CD4-positive, alpha-beta T cell (primary cell): Measurements from ENCODE around the gene CDK9. TPM values are rescaled to one million over a fixed set of nuclear protein-coding genes. Genes with fewer than 3 reads are reported as not detected.
A peak's percentile ranks its signal among the peaks of the same experiment; 100 is the strongest.

Source experiments
- ATAC-seq: fragments of 200-7000 bp; cut with Tn5 transposase; one replicate; pipeline ENCODE4 v1.10.0; 2022; ENCODE audit warnings: mild to moderate bottlenecking; ENCODE audit not compliant: poor library complexity
- CTCF ChIA-PET: fragments of 350-600 bp; sonication (Branson Sonifier 250); formaldehyde crosslinking; loops from one replicate; lab custom pipeline; 2021; ENCODE audit warnings: antibody characterized with exemption, inconsistent platforms; lab: Charles Lee
- POLR2A ChIA-PET: fragments of 350-600 bp; sonication (Branson Sonifier 250); formaldehyde crosslinking; loops from one replicate; lab custom pipeline; 2021; ENCODE audit warnings: antibody characterized with exemption, inconsistent platforms; lab: Charles Lee
- DNase-seq, 14 experiments: peaks; one replicate each; pipeline ENCODE4 v3.0.0-alpha.2; 2013 to 2020; ENCODE audit warnings: mixed read lengths in 2 of 14
- H3K27ac ChIP-seq, 2 donors: one replicate each; pipeline versions ENCODE4 v1.5.1 to v1.7.0; 2013; ENCODE audit warnings: low read length in 2 of 2, low read depth in 1 of 2, mild to moderate bottlenecking in 1 of 2
- H3K27me3 ChIP-seq, 2 experiments: 1 replicate in 1 of 2; 2 replicates in 1 of 2; pipeline versions ENCODE4 v1.6.1 to v1.7.0; 2013; ENCODE audit warnings: low read length in 2 of 2, control low read depth in 1 of 2, mild to moderate bottlenecking in 1 of 2, moderate library complexity in 1 of 2; ENCODE audit not compliant: insufficient read depth in 2 of 2, control insufficient read depth in 1 of 2
- H3K36me3 ChIP-seq: one replicate; pipeline ENCODE4 v1.6.1; 2013; ENCODE audit warnings: low read length, control low read depth; ENCODE audit not compliant: insufficient read depth
- H3K4me1 ChIP-seq: one replicate; pipeline ENCODE4 v1.6.1; 2013; ENCODE audit warnings: low read length, control low read depth; ENCODE audit not compliant: insufficient read depth
- H3K4me3 ChIP-seq: one replicate; pipeline ENCODE4 v1.5.1; 2013; ENCODE audit warnings: mild to moderate bottlenecking, low read length, moderate library complexity
- H3K9me3 ChIP-seq, 2 experiments: 1 replicate in 1 of 2; 2 replicates in 1 of 2; pipeline versions ENCODE4 v1.6.1 to v1.7.0; 2013; ENCODE audit warnings: low read length in 2 of 2, mild to moderate bottlenecking in 2 of 2, control low read depth in 1 of 2, moderate library complexity in 1 of 2; ENCODE audit not compliant: control insufficient read depth in 1 of 2, insufficient read depth in 1 of 2
- H3K27ac Mint-ChIP-seq: one replicate; pipeline ENCODE4 v1.8.0; 2020; ENCODE audit warnings: mixed read lengths
- H3K27me3 Mint-ChIP-seq: one replicate; pipeline ENCODE4 v1.8.0; 2021; ENCODE audit warnings: mixed read lengths
- H3K36me3 Mint-ChIP-seq: one replicate; pipeline ENCODE4 v1.8.0; 2021; ENCODE audit warnings: low read depth, mixed read lengths
- H3K4me1 Mint-ChIP-seq: one replicate; pipeline ENCODE4 v1.8.0; 2021; ENCODE audit warnings: low read depth, mixed read lengths
- H3K4me3 Mint-ChIP-seq: one replicate; pipeline ENCODE4 v1.8.0; 2020; ENCODE audit warnings: mild to moderate bottlenecking, mixed read lengths
- H3K9me3 Mint-ChIP-seq: one replicate; pipeline ENCODE4 v1.8.0; 2020; ENCODE audit warnings: mixed read lengths
- intact Hi-C, 2 experiments: fragments of 100-400 bp; cut with DNase I in 1 of 2; cut with micrococcal nuclease in 1 of 2; formaldehyde crosslinking; loops; one replicate each; pipeline versions ENCODE4 v1.15.1 to v1.9.0; 2023 to 2025; cut with DNase I, micrococcal nuclease
- polyA plus RNA-seq, 2 donors: library from polyadenylated mRNA; unstranded; fragments of 120-200 nt; gene quantifications; one replicate each; pipeline ENCODE4 v1.2.1, GENCODE V29; 2013
- total RNA-seq, 174 experiments: library from RNA in 2 of 174; stranded (reverse) in 2 of 174; gene quantifications; one replicate each; pipeline ENCODE4 v1.2.3 and lab custom pipeline; 2021 to 2026
- TF ChIP-seq, protein P1 (sequence below): fragments of 200-600 bp; IDR thresholded peaks from one replicate; pipeline ENCODE4 v1.8.0; 2022; ENCODE audit warnings: antibody characterized with exemption, mild to moderate bottlenecking

Gene CDK9
- 100 to 1,000 TPM; 117 to 121 TPM for total RNA-seq
- 52.3 TPM for polyA plus RNA-seq (2013, experiment 1 of 2)
- 77.7 TPM for polyA plus RNA-seq (2013, experiment 2 of 2)
- 39.8 to 113 (median 82.0) reads per million in 172 experiments for total RNA-seq (lab: John Stamatoyannopoulos, UW)

- H3K27me3 Mint-ChIP-seq, result no peaks in the 10 kb centered on the region
- H3K4me3 ChIP-seq, result peak within 1 kb of the TSS; percentile 90
- TF ChIP-seq, protein P1, sequence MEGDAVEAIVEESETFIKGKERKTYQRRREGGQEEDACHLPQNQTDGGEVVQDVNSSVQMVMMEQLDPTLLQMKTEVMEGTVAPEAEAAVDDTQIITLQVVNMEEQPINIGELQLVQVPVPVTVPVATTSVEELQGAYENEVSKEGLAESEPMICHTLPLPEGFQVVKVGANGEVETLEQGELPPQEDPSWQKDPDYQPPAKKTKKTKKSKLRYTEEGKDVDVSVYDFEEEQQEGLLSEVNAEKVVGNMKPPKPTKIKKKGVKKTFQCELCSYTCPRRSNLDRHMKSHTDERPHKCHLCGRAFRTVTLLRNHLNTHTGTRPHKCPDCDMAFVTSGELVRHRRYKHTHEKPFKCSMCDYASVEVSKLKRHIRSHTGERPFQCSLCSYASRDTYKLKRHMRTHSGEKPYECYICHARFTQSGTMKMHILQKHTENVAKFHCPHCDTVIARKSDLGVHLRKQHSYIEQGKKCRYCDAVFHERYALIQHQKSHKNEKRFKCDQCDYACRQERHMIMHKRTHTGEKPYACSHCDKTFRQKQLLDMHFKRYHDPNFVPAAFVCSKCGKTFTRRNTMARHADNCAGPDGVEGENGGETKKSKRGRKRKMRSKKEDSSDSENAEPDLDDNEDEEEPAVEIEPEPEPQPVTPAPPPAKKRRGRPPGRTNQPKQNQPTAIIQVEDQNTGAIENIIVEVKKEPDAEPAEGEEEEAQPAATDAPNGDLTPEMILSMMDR, result no peak
- CTCF ChIA-PET, result interaction anchor here (0.6 to 5.3 kb wide), 15 partner anchors 9 to 156 kb away, joined by 3 to 43 read pairs (median 5); partner anchors contain the start of genes ST6GALNAC4 and TOR2A
- no peaks in the 10 kb centered on the region for H3K9me3 ChIP-seq
- peak within 1 kb of the TSS; percentile 93 for H3K4me3 Mint-ChIP-seq
- H3K4me1 Mint-ChIP-seq, result peaks cover 68% of the 10 kb centered on the region
- H3K36me3 ChIP-seq, result peaks cover 43% of the 10 kb centered on the region
- H3K27ac ChIP-seq, result peak within 1 kb of the TSS; percentile 89 to 90
- H3K27me3 ChIP-seq, result no peaks in the 10 kb centered on the region
- ATAC-seq, result peak; percentile 56
- peaks cover 76% of the 10 kb centered on the region for H3K4me1 ChIP-seq
- intact Hi-C loops, result loop anchor here (1.0 to 5.0 kb wide), 11 partner anchors 15 to 282 kb away; partner anchors contain the start of genes FPGS (in 2 of the 2), TOR2A (in 2 of the 2) and PTRH1 (in 1 of the 2)
- H3K27ac Mint-ChIP-seq, result peak within 1 kb of the TSS; percentile 97
- POLR2A ChIA-PET, result interaction anchor here (0.7 to 3.1 kb wide), 31 partner anchors 10 to 342 kb away, joined by 3 to 45 read pairs (median 7); partner anchors contain the start of genes DPM2, ENG, FPGS and LRSAM1
- H3K36me3 Mint-ChIP-seq, result peaks cover 47% of the 10 kb centered on the region
- peak; percentile 83 to 96 (median 92) for DNase-seq
- H3K9me3 Mint-ChIP-seq, result no peaks in the 10 kb centered on the region
Measured at GRCh38 chr9:127785933-127786772, at the start of gene CDK9. TSS of gene CDK9 (plus strand) at chr9:127786034. CDS start at chr9:127786149, 115 bp downstream.

DNA sequence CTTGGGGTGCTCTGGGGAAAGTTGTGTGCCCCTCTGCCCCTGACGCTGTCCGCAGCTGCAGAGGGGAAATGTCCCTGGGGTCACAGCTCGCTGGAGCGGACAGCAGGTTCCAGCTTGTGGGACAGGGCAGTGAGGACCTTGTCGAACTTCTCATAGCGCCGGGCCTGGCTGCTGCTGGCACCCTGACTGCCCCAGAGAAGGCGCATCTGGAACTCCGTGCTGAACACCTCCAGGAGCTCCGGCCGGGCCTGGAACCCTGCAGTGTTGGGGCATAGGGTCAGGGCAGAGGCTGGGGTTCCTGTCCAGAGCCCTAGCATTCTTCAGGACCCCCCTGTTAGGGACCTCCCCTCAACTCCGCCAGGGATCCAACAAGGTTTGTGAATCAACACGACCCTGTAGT, 47.2 kb upstream of the CDK9 start:
- Histone ChIP-seq H3K4me1 (peaks cover 22% of the 10 kb centered on the region), H3K27ac (no peak overlapping the region), H3K27me3 (no peaks in the 10 kb centered on the region), H3K36me3 (peaks cover 48% of the 10 kb centered on the region), H3K4me3 (no peak overlapping the region), H3K9me3 (no peaks in the 10 kb centered on the region)
- TF ChIP-seq, protein P1, result no peak
- Mint-ChIP-seq H3K27me3 (no peaks in the 10 kb centered on the region), H3K27ac (peak overlapping the region; percentile 27), H3K9me3 (no peaks in the 10 kb centered on the region), H3K36me3 (peaks cover 40% of the 10 kb centered on the region), H3K4me3 (no peak overlapping the region), H3K4me1 (peaks cover 16% of the 10 kb centered on the region)
- ChIA-PET CTCF (no interaction called here), POLR2A (no interaction called here)
- ATAC-seq (no peak), DNase-seq (no peak)
- intact Hi-C loops, result loop anchor here in 1 of 2 experiments (5.0 to 10.0 kb wide), 2 partner anchors 169 to 524 kb away; no protein-coding TSS in a partner anchor

DNA sequence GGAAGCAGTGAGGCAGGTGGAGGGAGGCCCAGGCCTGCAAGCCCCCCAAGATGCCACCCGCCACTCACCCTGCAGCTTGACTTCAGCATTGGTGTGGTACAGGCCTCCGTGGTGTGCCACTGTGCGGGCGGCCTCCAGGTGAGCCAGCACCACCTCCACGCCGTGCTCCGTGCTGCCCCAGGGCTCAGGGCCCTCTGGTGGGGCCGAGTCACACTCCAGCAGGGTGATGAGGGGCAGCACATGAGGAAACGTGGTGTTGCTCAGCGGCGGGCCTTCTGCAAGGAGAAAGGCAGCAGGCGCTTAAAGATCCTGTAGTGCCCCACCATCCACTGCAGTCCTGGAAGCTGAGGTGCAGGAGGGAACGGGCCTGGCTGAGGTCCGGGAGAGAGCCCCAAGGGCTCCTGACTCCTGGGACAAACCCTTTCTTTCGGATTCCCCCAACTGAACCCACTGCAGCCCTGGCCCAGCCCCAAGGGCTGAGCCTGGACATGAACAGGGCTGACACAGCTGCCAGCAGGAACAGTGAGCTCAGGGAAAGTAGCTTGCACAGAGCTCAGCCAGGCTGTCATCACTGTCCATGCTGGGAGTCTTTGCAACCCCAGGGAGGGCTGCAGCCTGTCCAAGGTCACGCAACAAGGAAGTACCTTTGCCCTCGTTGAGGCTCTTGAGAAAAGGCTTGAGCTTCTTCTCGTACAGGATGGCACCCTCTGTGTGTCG, 46.1 kb upstream of the CDK9 start:
- DNase-seq (no peak), ATAC-seq (no peak)
- H3K4me1 ChIP-seq, result peaks cover 12% of the 10 kb centered on the region
- H3K27ac Mint-ChIP-seq, result no peak overlapping the region
- POLR2A ChIA-PET, result interaction anchor here (0.5 kb wide), 1 partner anchor 40 kb away, joined by 3 read pairs; no protein-coding TSS in a partner anchor
- peaks cover 56% of the 10 kb centered on the region for H3K36me3 ChIP-seq
- TF ChIP-seq, protein P1, result no peak
- no peaks in the 10 kb centered on the region for H3K27me3 Mint-ChIP-seq
- CTCF ChIA-PET, result no interaction called here
- peaks cover 8% of the 10 kb centered on the region for H3K4me1 Mint-ChIP-seq
- no peak overlapping the region for H3K4me3 Mint-ChIP-seq
- H3K9me3 Mint-ChIP-seq, result no peaks in the 10 kb centered on the region
- no peak overlapping the region for H3K4me3 ChIP-seq
- H3K36me3 Mint-ChIP-seq, result peaks cover 44% of the 10 kb centered on the region
- no peaks in the 10 kb centered on the region for H3K27me3 ChIP-seq
- H3K27ac ChIP-seq, result no peak overlapping the region
- intact Hi-C loops, result loop anchor here in 1 of 2 experiments (5.0 to 10.0 kb wide), 2 partner anchors 168 to 525 kb away; no protein-coding TSS in a partner anchor
- H3K9me3 ChIP-seq, result no peaks in the 10 kb centered on the region
